Upper lobe of left lung (tissue), 4 donors: Measurements from ENCODE around the gene GRB10.

Source experiments
- POLR2A ChIP-seq, 4 donors: fragments of 450-650 bp; IDR thresholded peaks; one replicate each; pipeline ENCODE4 v1.5.1; 2016 to 2017; ENCODE audit warnings: antibody characterized with exemption in 4 of 4, mild to moderate bottlenecking in 2 of 4
- POLR2AphosphoS5 ChIP-seq, 2 donors: sonication (generic); formaldehyde crosslinking; IDR thresholded peaks; one replicate each; pipeline ENCODE4 v1.5.1; 2017; ENCODE audit warnings: antibody characterized with exemption in 2 of 2
- TF ChIP-seq, protein P1 (sequence below), 6 experiments: fragments of 450-650 bp in 4 of 6; fragments of 200-600 bp in 2 of 6; sonication (generic) in 2 of 6; IDR thresholded peaks; one replicate each; pipeline ENCODE4 v1.5.1; 2016 to 2019; ENCODE audit warnings: antibody characterized with exemption in 6 of 6

DNA sequence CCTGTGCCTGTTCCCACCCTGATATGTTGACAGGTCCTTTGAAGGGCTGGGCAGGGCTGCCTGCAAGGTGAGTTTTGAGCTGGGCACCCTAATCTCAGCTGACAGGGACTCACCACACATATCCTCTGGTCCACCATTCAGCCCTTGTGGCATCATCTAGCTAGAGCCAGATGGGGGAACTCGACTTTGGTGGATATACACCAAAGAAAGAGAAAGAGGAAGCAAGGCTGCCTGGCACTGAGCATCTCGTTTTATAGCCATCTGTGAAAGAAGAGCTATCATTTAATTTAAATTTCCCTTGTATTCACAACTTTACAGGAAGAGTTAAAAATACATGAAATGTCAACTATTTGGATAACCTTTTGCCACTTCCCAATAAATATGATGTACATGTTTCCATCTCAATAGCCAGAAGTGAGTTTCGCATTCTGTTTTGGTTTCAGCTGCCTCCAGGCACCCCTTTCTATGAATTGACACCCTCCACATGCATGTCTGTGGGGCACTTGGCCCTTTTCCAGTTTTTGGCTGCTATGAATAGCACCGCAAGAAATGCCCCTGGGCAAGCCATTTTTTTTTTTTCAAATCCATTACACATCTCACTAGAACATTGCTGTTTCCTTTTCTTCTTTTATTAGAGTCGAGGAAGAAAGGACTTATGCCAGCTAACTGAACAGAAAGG is 22.9 kb upstream of the GRB10 start:
- TF ChIP-seq, protein P1, sequence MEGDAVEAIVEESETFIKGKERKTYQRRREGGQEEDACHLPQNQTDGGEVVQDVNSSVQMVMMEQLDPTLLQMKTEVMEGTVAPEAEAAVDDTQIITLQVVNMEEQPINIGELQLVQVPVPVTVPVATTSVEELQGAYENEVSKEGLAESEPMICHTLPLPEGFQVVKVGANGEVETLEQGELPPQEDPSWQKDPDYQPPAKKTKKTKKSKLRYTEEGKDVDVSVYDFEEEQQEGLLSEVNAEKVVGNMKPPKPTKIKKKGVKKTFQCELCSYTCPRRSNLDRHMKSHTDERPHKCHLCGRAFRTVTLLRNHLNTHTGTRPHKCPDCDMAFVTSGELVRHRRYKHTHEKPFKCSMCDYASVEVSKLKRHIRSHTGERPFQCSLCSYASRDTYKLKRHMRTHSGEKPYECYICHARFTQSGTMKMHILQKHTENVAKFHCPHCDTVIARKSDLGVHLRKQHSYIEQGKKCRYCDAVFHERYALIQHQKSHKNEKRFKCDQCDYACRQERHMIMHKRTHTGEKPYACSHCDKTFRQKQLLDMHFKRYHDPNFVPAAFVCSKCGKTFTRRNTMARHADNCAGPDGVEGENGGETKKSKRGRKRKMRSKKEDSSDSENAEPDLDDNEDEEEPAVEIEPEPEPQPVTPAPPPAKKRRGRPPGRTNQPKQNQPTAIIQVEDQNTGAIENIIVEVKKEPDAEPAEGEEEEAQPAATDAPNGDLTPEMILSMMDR (IDR thresholded peaks at IDR 0.05): no peak
- no peak for TF ChIP-seq POLR2AphosphoS5 (IDR thresholded peaks at IDR 0.05)
- TF ChIP-seq POLR2A (IDR thresholded peaks at IDR 0.05): no peak
